Midbrain (tissue), 1 donor: Measurements from ENCODE around the gene DCAF10.
"Not testable (repeated sequence)": the region's sequence is repeated elsewhere in the genome, so short reads cannot be mapped to it uniquely, and the experiment has no call there.

Experiments used
- DNase-seq: peaks from one replicate; lab custom pipeline; 2025; lab: John Stamatoyannopoulos, UW

DCAF10 gene

DNA sequence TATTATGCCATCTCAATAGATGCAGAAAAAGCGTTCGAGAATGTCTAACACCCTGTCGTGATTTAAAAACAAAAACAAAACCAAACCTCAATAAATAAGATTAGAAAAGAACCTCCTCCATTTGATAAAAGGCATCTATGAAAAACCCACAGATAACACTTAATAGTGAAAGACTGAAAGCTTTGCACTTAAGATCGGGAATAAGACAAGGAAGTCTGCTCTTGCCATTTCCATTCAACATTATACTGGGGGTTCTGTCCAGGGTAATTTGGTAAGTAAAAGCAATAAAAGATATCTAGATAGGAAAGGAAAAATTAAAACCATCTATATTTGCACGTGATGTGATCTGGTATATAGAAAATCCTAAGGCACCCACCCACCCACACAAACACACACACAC, 8.5 kb upstream of the DCAF10 start:
- DNase-seq: no peak

DNA sequence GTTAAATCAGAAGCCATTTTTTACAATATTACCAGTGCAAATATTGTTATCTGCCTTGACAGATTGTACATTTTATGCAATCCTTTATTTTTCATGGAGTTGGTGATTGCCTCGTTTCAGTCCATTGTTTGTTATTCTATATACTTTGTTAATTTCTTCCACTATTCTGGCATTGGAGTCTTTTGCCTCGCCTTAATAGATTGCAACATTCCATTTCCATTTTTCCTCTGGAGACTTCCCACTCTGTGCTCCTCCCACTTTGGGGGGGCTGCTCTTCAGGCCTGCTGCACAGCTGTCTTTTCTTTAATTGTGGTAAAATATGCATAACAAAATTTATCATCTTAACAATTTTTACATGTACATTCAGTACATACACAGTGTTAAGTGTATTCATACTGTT, 4.4 kb upstream of the DCAF10 start:
- DNase-seq: no peak

DNA sequence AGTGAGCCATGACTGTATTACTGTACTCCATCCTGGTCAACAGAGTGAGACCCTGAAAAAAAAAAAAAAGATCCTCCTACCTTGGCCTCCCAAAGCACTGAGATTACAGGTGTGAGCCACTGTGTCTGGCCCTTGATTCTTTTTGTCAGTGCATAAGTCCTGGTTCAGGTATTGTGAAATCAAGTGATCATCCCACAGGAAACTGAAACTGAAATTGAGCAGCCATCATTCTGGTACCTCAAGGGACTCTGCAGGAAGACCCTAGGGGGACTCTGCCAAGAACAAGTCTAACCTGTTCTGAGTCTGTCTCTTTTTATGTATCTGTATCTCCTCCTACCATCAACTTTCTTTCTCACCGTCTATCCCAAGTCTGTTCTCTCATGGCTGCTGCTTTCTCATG, 1.9 kb upstream of the DCAF10 start:
- DNase-seq: no peak

DNA sequence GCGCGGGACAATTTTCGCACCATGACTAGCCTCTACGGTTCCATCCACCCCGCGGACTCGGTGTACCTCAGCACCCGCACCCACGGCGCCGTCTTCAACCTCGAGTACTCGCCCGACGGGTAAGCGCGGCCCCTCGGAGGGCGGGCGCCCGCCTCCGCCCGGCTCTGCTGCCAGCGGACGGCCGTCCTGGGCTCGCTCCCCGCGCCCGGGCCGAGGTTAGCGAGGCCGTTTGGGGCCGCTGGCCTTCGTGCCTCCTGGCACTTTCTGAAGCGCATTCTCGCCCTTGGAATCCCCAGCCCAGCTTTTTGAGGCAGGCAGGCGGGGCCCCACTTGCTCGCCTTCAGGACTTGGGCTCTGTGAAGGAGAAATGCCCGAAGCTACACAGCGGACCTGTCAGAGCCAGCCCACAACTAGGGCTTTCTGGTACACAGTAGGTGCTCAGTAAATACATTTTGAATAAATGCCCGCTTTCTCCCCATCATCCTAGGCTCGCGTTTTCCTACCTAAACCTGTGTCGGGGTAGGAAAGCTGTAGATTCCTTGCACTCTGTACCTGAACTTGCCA, 772 bp downstream of the DCAF10 start:
- no peak for DNase-seq

DNA sequence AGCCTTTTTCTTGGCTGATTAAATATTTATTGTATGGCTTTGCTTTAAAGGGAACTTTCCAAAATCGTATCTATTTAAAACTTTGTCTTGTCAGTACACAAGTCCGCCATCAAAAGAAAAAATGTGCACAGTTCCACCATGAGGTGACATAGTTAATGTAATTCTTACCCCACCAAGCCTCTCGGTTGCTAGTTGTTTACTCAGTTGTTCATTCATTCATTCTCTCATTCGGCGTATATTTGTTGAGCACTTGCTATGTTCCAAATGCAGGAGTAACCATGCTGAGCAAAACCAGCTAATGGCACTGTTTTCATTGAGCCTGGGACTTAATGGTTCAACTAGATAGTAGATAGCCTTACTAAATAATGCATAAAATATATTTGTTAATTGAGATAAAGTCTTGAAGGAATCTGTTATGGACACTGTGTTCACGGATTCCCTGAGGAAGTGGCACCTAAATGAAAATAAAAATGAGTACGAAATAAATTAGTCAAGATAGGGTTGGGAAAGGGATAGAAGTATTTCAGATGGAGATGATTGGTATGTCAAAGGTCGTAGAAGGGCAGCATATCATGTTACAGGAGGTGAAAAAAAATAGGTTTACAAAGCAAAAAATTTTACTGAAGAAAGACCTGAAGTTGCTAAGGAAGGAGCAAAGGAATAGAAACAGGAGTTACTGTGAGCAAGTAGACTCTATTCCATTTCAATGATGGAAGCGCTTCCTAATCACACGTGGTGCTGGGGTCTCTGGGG, 1.5 kb downstream of the DCAF10 start:
- DNase-seq: no peak

DNA sequence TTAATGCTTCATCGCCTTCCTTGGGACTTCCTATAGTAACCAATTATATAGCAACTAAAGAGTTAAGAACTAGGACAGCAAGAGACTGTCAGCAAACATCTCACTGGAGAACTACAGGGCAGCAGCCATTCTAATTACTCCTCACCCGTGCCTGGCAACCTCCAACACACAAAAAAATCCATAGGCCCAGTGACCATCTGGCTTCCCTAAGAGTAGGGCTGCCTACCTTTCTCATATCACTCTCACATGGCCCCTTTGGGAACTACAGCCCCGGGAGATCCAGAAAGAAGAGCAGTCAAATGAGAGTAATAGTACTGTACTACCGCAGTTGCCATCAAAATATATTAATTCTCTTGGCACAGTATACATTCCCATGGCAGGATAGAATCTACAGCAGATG, 5.7 kb downstream of the DCAF10 start:
- DNase-seq: no peak

DNA sequence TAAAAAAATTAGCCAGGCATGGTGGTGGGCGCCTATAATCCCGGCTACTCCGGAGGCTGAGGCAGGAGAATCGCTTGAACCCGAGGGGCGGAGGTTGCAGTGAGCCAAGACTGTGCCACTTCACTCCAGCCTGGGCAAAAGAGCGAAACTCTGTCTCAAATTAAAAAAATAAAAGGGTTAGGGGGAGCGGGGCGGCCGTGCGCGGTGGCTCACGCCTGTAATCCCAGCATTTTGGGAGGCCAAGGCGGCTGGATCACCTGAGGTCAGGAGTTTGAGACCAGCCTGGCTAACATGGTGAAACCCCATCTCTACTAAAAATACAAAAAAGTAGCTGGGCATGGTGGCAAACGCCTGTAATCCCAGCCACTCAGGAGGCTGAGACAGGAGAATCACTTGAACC, 9.1 kb downstream of the DCAF10 start:
- DNase-seq: not testable (repeated sequence)

DNA sequence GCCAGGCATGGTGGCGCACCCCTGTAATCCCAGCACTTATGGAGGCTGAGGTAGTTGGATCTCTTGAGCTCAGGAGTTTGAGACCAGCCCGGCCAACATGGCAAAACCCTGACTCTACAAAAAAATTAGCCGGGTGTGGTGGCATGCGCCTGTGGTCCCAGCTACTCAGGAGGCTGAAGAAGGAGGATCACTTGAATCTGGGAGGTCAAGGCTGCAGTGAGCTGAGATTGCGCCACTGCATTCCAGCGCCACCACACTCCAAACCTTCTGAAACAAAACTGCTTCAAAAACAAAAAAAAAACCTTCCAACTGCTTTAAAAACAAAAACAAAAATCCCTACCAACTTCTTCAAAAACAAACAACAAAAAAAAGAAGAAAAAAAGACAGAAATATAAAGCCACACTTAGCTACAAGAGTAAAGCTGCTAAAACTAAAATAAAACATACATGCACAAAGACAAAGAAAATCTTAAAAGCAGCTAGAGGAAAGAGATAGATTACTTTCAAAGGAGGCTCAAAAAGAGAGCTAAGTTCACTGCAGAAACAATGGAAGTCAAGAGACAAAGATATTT, 11.4 kb downstream of the DCAF10 start:
- no peak for DNase-seq

DNA sequence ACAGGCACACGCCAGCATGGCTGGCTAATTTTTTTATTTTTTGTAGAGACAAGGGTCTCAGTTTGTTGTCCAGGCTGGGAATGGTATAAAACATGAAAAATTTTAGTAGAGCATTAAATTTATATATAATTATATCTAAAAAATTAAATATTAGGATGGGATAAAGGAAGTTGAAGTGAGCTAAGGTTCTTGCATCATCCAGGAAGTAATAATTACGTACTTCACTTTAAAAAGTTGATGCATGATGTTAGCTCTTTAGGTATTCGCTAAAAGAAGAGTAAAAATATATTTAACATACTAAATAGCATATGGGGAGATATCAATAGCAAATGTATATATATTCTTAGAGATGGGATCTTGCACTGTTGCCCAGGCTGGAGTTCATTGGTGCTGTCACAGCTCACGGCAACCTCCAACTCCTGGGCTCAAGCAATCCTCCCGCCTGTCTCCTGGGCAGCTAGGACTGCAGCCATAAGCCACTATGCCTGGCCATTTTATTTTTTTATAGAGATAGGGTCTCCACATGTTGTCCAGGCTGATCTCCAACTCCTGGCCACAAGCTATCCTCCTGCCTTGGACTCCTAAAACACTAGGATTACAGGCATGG, 12.3 kb downstream of the DCAF10 start:
- no peak for DNase-seq

DNA sequence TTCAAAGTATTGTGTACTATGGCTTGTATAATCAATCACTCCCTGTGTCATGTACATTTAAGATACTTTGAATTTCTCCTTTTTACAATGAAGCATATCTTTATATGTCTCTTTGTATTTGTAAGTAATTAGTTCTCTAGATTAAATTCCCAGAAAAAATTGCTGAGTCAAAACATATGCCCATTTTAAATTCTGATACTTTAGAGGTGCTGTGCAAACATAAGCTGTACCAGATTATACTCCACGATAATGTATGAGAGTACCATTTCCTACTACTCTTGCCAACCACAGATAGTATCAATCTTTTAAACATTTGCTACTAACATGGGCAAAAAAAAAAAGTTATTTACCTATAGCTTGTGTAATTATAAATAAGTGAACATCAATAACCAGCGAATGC, 18.3 kb downstream of the DCAF10 start:
- no peak for DNase-seq

DNA sequence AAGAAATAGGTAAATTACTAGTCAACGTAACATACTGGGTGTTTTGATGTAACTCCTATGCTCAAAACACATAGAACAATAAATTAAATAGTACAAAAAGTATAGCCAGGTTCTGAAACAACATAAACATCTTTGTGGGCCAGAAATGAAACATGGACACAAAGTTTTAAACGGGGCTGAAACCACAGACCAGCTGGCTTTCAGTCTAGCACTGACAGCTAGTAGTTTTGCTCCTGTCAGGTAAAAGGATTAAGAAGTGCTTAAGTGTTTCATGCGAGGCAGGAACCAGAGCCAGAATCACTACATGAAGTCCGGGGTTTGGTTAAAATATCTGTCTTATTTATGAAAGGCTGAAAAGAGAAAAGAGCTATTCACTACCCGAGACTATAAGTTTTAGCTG, 19.5 kb downstream of the DCAF10 start:
- DNase-seq: no peak

DNA sequence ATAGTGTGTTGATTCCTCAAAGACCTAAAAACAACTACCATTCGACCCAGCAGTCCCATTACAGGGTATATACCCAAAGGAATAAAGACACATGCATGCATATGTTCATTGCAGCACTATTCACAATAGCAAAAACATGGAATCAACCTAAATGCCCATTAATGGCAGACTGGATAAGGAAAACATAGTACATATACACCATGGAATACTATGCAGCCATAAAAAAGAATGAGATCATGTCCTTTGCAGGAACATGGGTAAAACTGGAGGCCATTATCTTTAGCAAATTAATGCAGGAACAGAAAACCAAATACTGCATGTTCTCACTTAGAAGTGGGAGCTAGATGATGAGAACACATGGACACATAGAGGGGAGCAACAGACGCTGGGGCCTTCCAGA, 24.6 kb downstream of the DCAF10 start:
- not testable (repeated sequence) for DNase-seq

DNA sequence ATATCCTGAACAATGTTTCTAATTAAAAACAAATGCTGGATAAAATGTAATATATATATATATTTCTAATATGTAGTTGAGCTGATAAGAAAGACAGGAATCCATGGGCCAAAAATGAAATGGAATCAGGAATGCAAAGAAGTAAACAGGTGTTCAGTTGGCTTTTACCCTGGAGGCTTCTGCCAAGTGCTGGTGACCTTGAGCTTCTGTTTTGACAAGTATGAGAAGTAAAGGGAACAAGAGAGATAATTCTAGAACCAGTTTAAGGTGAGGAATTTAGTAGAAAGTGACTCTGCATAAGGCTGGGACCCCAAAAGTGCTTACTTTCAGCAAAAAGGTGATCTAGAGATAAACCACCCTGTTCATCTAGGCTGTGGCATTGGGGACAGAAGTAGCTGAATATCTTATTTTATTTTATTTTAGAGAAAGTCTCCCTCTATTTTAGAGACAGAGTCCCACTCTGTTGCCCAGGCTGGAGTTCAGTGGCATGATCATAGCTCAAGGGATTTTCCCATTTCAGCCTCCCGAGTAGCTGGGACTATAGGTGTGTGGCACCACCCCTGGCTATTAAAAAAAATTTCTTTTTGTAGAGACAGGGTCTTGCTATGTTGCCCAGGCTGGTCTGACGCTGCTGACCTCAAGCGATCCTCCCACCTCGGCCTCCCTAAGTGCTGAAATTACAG, 27.0 kb downstream of the DCAF10 start:
- no peak for DNase-seq

DNA sequence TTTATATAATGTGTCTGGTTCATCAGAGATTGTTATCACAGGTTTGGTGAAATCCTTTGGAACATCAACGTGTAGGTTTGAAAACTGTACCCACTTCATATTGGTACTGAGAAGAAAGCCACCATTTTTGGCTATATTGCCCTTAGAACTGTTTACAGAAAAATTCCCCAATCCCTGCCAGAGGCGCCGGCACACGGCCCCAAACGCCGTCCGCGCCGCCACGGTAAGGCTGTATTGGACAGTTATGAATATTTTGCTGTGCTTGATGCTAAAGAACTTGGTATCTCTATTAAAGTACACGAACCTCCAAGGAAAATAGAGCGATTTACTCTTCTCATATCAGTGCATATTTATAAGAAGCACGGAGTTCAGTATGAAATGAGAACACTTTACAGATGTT, 35.2 kb downstream of the DCAF10 start:
- DNase-seq: no peak

DNA sequence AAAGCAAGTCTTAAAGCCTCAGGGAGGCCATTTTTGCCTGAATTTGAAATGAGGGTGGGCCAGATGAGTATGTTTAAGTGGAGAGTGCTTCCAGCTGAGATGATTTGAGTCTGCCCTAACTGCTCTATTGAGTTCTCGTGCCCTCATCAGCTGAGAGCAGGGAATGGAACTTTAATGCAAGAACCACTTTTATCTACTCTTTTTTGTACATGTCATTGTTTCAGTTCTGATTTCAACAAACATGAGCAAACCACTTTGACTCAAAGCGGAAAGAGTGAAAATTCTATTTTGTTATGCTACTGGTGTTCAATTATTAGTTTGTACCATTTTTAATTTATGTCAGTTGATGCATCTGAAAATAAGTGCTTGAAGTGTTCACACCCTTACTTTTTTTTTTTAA, 35.8 kb downstream of the DCAF10 start:
- DNase-seq: no peak

DNA sequence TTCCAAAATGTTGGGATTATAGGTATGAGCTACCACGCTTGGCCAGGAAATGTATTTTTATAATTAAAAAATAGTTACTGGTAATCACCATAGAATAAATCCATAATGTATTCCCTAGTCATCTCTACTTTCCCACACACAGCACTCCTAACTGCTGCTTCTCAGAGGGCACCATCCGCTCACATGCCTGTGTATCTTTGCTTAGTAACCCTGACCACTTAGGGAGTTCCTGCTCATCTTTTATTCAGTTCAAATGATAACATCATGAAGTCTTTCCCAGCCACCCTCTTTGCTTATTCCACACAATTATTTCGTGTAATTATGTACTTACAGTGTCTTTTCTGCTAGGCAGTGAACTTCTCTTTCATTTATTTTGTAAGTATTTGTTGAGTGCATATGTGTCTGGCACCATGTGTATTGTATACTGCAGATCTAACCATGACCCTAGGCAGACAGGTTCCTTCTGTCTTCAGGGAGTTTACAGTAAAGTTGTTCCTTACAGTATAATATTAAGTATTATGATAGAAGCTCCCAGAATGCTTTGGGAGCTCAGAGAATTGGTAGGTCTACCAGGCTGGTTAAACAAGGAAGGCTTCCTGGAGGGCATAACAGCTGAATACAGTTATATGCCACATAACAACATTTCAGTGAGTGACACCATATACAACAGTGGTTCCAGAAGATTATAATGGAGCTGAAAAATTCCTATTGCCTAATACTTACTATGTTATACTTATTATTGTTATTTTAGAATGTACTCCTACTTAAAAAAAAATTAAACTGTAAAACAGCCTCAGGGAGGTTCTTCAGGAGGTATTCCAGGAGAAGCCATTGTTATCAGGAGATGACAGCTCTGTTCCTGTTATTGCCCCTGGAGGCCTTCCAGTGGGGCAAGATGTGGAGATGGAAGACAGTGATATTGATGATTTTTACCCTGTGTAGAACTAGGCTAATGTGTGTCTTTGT, 39.2 kb downstream of the DCAF10 start:
- no peak for DNase-seq

DNA sequence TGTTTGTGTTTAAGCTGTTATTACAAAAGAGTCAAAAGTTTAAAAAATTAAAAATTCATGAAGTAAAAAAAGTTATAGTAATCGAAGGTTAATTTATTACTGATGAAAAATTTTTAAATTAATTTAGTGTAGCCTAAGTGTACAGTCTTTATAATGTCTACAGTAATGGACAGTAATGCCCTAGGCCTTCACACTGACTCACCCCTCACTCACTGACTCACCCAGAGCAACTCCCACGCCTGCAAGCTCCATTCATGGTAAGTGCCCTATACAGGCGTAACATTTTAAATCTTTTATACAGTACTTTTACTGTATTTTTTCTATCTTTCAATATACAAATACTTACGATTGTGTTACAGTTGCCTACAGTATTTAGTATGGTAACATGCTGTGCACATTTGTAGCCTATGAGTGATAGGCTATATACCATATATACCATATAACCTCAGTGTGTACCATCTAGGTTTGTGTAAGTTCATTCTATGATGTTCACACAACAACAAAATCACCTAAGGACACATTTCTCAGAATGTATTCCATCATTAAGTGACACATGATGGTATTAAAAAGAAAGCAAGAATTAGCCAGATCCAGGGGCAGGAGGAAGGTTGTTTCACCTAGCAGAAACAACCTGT, 40.1 kb downstream of the DCAF10 start:
- no peak for DNase-seq

DNA sequence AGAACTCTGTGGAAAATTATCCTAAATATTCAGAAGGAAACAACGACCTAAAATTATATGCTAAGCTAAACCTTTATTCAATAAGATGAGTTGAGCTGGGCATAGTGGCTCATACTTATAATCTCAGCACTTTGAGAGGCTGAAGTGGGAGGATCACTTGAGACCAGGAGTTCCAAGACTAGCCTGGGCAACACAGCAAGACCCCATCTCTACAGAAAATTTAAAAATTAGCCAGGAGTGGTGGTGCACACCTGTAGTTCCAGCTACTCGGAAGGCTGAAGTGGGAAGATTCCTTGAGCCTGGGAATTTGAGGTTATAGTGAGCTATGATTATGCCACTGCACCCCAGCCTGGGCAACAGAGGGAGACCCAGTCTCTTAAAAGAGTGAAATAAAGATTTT, 51.6 kb downstream of the DCAF10 start:
- no peak for DNase-seq

DNA sequence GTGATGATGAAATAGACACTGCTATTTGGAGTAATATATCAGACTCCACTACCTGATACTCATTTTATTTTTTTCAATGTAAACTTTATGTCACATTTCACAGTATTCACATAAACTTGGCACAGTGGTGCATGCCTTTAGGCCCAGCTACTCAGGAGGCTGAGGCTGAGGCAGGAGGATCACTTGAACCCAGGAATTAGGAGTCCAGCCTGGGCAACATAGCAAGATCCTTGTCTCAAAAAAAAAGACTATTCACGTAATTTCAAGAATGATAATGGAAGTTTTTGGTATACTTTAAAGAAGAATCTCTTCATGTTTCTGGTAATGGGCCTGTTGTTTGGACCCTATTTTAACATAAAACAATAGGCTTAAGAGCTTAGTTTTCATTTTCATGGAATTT, 56.0 kb downstream of the DCAF10 start:
- no peak for DNase-seq

DNA sequence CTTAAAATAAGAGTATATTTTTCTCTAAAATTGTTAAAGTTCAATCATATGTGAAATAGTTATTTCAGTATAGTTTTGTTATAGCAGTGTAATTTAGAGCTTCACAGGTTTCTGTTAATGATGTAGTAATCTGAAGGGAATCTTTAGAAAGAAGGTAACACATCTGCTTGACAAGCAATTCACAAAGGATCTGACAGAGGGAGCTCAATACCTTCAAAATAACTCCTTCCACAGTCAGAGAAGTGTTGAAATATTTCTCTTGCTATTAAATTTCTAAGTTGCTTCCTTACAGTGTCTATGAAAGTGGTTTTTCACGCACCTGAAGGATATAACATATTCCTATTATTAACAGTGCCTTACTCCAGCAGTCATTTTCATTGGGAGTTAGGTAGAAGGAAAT, 58.4 kb downstream of the DCAF10 start:
- no peak for DNase-seq

DNA sequence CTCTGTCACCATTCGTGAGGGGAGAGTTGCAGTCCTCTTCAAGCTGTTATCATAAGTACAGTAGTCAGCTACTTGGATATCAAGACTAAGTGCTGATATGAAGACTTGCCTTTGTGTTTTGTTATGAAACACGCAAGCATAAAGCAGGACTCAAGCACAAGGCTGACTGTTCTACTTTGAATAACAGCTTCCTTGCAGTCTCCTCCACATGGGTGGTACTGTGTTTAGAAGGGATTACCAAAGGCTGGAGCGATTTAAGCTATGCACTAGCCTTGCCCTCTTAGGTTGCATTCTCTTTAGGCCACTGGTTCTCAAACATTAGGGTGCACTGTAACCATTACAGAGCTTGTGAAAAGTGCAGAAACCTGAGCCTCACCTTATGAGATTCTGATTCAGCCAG, 61.9 kb downstream of the DCAF10 start:
- DNase-seq: no peak
